Measurements from ENCODE around the gene DLX3.

- no peak for TF ChIP-seq POLR2AphosphoS5 (IDR thresholded peaks at IDR 0.05)
- TF ChIP-seq CTCF (IDR thresholded peaks at IDR 0.05; ENCODE audit: poor library complexity, severe bottlenecking), result no peak
- TF ChIP-seq TAF1 (IDR thresholded peaks at IDR 0.05; ENCODE audit: low read depth), result no peak
- no peak for TF ChIP-seq MXI1 (conservative IDR thresholded peaks at IDR 0.05; ENCODE audit: poor library complexity, severe bottlenecking)
- no peak for TF ChIP-seq EZH2 (IDR thresholded peaks at IDR 0.05; ENCODE audit: borderline replicate concordance, insufficient read depth, low read length, poor library complexity, severe bottlenecking)
- TF ChIP-seq EP300 (conservative IDR thresholded peaks at IDR 0.05; ENCODE audit: poor library complexity, severe bottlenecking), result no peak
- no peak for TF ChIP-seq RAD21 (conservative IDR thresholded peaks at IDR 0.05)
- TF ChIP-seq REST (IDR thresholded peaks at IDR 0.05; ENCODE audit: borderline replicate concordance), result no peak
- TF ChIP-seq SMC3 (conservative IDR thresholded peaks at IDR 0.05; ENCODE audit: poor library complexity), result no peak
These were observed 35.7 kb downstream of the DLX3 start for GRCh38 chr17:49959183-49959935.

All from neural cell (in vitro differentiated cells).